ENCODE data around the gene C22orf39.

The C22orf39 gene, protein sequence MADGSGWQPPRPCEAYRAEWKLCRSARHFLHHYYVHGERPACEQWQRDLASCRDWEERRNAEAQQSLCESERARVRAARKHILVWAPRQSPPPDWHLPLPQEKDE

DNA sequence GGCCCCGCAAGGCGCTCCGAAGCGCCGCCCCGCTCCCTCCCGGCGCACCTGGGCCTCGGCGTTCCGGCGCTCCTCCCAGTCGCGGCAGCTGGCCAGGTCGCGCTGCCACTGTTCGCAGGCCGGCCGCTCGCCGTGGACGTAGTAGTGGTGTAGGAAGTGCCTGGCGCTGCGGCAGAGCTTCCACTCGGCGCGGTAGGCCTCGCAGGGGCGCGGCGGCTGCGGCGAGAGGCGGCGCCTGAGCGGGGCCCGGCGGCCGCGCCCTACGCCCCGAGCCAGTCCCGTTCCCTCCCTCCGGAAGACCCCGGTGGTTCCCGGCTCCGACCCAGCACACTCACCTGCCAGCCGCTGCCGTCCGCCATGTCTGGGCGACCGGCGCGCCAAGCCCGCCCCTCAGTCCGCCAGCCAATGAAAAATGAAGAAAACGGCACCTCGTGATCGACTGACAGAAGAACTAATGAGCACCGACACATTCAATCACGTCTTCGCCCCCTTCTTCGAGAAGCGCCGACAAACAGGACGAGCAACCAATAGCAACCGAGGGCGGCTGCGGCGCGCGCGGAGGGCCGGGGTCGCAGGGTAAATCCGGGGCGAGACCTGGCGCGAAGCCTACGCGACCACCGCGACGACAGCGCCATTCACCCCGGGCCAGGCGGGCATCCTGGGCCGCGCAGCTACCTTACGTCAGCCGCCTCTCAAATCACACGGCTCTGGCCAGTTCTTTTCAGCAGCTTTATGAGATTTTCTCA, at the start of gene C22orf39:
Gene C22orf39 (minus strand): TSS at position 382 of the 746 bp plus-strand sequence. CDS start 23 bp downstream, at position 359.
- peak; percentile 75 for DNase-seq

DNA sequence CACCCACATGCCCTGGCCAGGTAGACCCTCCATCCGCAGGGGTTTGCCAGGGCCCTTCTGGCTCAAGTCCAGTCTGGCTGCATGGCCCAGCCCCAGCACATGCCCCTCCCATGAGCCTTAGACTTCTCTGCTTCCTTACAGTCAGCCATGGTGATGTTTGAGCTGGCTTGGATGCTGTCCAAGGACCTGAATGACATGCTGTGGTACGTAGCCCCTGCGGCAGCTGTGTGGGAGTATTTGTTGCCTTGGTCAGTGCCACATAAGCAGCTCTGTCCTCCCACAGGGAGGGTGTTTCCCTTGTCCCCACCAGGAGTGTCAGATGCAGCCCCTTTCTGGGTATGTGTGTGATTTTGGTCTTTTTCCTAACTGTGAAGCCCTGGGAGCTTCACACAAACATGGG, 49.7 kb upstream of the C22orf39 start:
- no peak for DNase-seq

GRCh38 chr22:19496324-19496630, 48.8 kb upstream of the C22orf39 start:
- DNase-seq = no peak

GRCh38 chr22:19495562-19496323, 48.2 kb upstream of the C22orf39 start:
- no peak for DNase-seq

- no peak for DNase-seq
Measured at GRCh38 chr22:19494676-19495173, 47.2 kb upstream of the C22orf39 start.

DNA sequence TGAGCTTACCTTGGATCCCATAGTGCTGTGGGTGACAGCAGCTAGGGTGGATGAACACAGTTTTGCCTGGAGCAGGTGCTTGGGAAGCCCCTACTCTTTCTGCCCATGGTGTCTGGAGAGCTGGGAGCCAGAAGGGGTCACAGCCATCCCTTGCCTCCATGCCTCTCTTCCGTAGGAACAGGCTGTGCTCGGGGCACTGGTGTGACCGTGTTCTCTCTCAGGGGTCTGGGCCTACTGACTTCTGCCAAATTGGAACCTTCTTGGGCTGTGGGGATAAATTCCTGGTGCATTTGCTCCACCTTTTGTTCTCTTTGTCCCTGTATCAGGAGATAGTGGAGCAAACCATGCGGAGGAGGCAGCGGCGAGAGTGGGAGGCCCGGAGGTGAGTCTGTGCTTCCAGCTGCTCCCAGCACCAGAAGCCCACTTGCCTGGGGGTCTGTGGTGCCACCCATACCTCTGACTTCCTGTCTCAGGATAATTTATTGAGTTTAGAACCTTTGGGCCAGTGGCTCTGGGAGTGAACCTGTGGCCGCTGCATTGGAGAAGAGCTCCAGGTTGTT, 46.6 kb upstream of the C22orf39 start:
- no peak for DNase-seq

- no peak for DNase-seq
Measured at GRCh38 chr22:19492504-19493174, 45.1 kb upstream of the C22orf39 start.

DNA sequence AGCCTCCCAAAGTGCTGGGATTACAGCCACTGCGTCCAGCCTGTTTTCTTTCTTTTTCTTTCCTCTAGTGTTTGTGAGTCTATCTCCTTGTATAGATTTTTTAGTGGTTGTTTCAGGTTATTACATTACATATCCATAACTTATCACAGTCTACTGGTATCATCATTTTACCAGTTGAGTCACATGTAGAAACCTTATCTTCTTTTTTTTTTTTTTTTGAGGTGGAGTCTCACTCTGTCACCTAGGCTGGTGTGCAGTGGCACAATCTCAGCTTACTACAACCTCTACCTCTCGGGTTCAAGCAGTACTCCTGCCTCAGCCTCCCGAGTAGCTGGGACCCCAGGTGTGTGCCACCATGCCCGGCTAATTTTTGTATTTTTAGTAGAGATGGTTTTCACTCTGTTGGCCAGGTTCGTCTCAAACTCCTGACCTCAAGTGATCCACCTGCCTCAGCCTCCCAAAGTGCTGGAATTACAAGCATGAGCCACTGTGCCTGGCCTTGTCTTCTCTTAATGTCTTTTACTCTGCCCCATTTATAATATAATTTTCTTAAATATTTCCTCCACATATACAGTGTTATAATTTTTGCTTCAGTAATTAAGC, 43.2 kb upstream of the C22orf39 start:
- DNase-seq = no peak

- no peak for DNase-seq
Measured at GRCh38 chr22:19488884-19489843, 41.7 kb upstream of the C22orf39 start.

DNA sequence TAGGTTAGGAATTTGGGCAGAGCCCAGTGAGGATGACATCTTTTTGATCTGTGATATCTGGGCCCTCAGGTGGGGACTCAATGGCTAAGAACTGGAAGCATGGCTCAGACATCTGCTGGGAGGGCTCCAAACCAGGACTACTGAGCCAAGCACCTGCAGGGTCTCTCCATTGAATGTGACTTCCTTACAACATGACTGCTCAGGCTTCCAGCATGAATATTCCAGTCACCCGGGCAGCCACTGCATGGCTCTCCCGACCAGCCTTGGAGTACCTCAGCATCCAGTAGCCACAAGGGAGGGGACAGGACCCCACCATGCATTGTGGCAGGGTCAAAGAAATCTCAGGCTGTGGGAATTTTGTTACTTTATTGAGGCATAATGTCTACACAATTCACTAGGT, 40.8 kb upstream of the C22orf39 start:
- DNase-seq = no peak

- no peak for DNase-seq
Measured at GRCh38 chr22:19483481-19484244, 36.2 kb upstream of the C22orf39 start.

DNA sequence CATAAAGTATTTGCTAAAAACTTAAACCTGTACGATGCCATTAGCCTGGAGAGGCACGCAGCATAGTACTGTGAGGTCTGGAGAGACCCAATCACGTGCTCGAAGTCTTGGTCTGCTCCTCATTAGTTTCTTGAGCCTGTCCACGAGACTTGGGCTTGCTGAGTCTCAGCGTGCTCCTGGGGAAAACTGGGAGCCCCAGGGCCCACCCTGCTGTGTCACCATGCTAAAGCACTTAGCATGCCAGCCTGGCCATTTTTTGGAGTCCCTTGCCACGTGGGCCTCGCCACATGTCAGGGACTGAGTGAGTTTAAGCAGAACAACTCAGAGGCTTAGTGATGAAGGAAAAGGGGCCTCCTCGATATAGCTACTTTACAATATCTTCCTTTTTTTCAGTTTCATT, 34.8 kb upstream of the C22orf39 start:
- no peak for DNase-seq

DNA sequence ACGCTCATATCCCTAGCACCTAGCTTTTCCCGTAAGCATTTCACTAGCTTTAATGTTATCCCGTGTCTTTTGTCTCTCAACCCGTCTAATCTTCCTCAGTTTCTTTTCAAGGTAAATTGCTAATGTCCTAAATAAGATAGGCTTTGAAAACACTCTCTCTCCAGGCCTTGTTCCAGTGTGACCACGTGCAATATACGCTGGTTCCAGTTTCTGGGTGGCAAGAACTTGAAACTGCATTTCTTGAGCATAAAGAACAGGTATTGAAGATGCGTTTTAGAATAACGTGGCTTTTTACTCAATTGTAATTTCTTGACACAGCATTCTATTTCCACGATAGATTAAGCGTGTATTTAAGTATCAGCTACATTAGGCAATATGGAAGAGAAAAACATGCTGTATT, 33.3 kb upstream of the C22orf39 start:
- DNase-seq = no peak

- no peak for DNase-seq
Measured at GRCh38 chr22:19480173-19480568, 32.7 kb upstream of the C22orf39 start.

GRCh38 chr22:19479355-19480172, 32.1 kb upstream of the C22orf39 start, which contains the start of gene CDC45:
Gene CDC45 (plus strand): TSS chr22:19479920. CDS start chr22:19479969, 49 bp downstream.
- DNase-seq = peak; percentile 85

DNA sequence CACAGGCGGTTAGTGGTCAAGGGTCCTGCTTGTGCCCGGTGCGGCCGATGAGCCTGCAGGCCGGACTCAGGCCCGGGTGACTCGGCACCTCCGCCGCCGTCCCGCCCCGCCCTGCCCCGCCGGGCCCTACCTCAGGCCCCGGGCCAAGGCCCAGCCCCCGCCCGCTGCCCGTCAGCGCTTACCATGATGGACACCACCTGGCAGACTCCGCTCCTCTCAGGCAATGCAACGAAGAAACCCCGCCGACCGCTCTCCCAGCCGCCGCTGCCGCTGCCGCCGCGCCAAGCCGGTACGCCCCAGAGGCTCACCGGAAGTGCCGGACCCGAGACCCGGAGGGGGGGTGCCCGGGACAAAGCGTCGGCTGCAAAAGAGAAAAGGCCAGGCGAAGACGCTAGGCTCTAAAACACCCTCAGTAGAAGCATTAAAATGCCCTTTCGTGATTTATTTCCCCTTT, 31.4 kb upstream of the C22orf39 start, which contains the start of gene UFD1:
Gene UFD1 (minus strand): TSS at position 293 of the 454 bp plus-strand sequence. CDS start 108 bp downstream, at position 185.
- peak; percentile 61 for DNase-seq

DNA sequence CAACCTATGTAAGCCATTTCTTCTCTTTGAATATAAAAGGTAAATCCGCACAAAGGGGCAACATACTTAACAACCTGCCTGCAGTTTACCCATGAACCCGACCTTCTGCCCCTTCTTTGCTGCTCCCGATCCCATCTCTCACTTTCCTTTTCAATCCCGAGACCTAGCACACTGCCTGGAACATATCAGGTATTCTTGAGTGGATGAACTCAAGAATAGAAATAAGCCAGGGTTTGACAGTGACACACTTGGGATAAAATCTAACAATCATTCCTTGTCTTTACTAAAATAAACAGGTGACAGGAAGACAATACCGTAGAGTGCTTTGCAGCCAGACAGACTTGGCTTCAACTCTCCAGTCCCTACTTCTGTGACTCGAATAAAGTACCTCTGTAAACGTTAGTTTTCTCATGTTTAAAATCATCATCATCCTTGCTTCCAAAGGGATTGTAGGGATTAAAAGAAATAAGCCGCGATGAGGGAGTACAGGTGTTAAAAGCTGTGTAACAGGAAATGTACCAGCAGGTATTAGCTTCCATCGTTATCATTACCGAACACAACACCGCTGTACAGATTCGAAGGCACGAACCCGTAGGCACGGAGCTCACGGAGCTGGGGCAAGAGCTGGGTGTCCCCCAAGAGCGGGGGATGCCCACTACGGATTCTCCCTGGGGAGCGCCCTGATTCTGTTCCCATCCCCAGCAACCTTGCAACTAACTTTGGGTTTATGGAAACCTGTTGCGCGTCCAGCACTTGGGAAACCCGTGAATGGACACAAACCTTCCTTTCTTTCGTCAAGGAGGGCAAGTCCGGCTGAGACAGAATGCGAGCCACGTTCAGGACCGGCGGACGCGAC, 30.8 kb upstream of the C22orf39 start:
- DNase-seq = no peak

DNA sequence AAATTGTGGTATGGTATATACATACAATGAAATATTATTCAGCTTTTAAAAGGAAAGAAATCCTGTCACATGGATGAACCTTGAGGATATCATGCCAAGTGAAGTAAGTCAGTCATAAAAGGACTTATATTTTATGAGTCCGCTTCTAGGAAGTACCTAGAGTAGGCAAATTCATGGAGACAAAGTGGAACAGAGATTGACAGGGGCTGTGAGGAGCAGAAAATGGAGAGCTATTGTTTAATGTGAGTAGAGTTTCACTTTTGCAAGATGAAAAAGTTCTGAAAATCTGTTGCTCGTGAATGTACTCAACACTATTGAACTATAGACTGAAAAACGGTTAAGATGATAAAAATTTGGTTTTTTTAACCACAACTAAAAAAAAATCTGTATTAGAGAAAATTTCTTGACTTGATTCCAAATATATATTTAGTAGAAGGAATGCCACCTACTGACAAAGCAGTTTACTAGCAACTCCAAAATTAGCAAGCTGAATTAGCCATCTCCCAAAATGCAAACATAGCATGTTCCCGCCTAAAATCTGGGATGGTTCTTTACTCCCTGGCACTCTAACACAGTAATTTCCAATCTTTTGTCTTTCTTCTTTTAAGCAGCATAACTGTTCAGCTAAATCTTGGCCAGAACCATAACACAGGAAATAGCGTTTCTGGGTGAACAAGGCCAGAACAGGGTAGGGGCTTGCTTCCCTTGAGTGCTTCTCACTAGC, 30.0 kb upstream of the C22orf39 start:
- no peak for DNase-seq
